HL-60/S4 treated with retinoic acid at 250 ng/mL for 4 days and 3 days (cell line): Measurements from ENCODE around the gene A1CF.

Source experiments
- in situ Hi-C: fragments of 300-500 bp; cut with MboI; formaldehyde crosslinking; loops from 2 replicates; pipeline ENCODE4 v1.7.0; 2022; ENCODE audit warnings: low sequenced_read_pairs

Gene A1CF

DNA sequence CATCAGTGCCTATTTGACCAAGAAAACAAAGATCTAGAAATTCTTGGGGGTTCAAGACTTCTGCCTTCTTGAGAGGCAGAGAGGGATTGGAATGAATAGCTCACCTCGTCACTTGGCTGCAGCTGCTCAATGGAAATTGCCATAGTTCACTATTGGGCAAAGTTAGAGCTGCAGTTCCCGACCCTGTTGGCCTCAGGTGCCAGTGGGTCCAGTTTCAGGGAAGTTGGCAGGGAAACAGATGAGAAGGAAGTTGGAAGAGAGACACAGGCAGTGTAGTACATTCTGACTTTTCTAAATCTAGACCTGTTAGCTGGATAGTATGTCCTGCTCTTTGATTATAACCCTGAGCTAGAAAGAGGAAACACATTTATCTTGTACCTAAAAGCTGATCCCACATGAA lies 19.1 kb downstream of the A1CF start:
- in situ Hi-C loops: no loop called here

DNA sequence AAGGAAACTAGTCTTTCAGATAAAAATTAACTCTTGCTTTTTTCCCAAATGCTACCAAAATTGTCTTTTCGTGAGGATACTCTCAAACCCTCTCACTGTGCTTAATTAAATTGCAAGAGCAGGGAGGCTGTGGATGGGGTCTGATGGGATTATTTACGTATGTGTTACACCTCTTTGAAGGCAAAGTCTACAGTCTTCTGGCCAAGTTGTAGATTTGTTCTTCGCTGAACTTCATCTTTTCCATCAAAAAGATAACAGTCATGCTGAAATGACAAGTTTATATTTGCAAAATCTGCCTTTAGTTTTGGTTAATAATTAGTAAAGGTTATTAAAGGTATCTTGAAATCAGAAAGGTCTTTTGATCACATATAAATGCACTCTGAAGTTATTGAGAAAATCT lies 22.7 kb downstream of the A1CF start:
- in situ Hi-C loops: no loop called here

DNA sequence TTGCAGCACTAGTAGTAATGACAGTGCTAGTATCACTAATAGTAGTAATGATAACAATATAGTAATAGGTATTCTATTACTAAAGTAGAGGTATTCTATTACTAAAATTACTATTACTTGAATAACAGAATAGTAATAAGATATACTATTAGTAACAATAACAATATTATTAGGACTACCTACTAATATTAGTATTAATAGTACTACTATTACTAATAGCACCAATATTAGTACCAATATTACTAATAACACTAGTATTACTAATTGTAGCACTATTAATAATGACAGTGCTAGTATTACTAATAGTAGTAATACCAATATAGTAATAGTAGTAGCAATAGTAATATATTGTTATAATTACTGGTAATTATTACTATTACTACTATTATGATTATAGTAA lies 24.1 kb downstream of the A1CF start:
- in situ Hi-C loops: no loop called here

DNA sequence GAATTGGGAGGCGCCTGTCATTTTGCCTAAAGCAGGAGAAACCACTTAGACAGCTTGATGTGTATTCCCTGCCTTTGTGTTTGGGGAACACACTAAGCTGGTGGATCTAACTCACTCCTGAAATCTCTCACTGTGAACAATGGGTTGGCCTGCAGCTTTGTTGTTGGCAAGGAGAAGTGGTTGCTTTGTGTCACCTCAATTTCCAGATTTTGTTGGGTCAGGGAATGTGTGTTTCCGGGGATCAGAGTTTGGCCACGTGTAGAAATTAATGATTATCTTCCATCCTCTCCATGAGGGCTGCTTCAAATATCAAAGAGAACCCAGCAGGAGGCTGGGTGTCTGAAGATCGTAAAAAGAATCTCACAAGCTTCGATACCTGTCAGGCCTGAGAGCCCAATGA lies 27.8 kb downstream of the A1CF start:
- in situ Hi-C loops: no loop called here

DNA sequence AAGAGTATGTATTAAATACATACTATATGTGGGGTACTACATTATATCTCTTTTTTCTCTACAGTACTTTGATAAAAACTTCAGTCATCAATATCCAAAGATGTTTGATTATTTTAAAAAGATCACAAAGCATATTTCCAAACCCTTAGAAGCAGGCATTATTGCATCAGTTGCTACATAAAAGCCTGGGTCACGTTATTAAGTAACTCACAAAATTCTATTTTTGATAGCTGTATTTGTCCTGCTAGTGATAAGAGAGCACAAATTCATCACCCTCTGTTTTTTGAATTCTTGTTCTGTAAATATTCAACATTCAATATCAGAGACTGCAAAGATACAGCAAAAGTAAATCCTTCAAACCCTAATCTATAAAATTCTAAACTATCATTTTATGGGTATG lies 30.0 kb downstream of the A1CF start:
- in situ Hi-C loops: no loop called here

DNA sequence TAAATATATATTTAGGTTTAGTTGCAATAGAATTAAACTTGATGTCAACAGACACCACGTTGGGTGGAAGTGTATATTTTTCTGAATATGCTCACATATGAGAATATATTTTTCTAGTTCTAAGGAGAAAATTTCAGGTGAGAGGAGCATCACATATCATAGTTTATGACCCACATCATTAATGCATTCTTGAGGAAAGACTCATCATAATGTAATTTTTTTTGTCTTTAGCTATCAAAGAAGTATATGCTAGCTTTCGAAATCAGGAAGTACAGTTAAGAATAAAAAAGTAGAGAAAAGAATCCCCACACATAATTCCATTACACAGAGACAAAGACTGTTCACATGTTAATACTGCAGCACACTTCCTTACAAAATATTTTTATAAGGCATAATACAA lies 30.4 kb downstream of the A1CF start:
- in situ Hi-C loops: no loop called here

DNA sequence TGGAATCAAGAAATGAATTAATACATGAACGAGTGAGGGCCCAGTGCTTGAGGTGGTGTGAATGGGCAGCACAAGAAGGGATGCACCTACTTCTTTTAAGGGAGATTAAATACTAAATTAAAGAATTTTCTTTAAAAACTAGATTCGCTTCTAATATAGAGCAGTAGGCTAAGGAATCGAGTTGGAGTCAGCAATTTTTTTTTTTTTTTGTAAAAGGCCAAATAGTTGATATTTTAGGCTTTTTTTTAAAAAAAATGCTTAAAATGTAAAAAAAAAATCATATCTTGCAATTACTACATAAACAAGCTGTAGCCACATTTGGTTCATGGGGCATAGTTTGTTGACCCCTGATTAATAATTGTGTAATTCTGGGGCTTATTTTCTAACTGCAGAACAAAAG lies 31.9 kb downstream of the A1CF start:
- in situ Hi-C loops: no loop called here

DNA sequence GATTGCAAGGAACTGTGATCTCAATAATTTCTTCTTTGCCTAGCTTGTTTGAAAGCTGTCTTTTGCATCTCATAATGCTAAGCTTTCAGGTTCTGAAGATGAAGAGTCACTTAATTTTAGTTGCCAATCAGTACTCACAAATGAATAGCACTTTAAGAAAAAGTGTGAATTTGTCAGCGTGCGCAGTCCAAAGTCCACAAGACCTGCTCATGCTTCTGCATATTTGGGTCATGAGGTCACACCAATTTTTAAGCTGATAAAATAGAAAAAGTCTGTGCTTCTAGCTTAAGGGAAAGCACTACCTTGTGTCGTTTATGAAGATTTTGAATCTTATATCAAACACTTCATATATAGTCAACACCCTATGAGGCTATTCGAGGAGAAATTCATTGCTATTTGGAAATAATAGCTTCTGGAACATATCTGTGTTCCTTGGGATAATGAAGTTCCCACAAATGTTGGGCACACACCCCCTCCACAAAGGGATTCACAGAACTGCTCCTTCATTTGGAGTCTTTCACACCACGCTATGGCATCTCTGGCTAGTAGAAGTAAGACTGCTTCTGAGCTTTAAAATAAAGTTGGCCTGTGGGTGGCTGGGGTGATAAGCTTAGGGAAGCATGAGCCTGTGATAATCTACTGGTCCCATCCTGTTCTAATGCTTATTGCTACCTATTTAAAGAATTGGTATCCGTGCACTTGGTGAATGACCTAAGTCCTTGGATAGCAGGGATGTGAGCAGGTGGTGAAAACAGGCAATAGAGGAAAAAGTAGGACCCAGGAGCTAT lies 33.3 kb downstream of the A1CF start:
- in situ Hi-C loops: no loop called here

DNA sequence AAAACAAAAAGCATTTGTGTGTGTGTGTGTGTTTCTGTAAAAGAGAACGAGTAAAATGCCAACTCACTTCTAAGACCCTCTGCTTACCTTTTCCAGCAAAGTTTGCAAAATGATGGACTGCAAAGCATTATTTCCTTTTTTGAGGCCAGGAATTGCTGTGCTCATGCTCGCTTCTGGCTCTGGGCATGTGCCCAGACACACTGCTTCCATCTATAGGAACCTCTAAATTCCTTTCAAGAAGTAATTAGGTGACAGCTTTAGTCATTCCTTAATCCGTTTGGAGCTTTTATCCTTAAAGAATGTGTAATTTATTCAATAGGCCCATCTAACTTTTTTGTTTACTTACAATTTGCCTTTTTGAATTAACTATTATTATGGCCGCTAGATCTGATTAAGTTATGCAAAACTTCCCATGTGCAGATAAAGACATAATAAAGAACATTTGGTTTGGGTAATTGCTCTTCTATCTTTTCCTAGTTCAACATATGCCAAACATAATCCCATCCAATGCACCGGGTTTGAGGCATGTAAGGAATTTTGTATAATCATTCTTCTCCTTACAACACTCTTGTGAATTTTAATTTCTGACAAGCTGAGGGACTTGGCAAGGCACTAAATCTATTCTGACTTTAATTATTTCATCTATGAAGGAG lies 34.7 kb downstream of the A1CF start:
- in situ Hi-C loops: no loop called here

DNA sequence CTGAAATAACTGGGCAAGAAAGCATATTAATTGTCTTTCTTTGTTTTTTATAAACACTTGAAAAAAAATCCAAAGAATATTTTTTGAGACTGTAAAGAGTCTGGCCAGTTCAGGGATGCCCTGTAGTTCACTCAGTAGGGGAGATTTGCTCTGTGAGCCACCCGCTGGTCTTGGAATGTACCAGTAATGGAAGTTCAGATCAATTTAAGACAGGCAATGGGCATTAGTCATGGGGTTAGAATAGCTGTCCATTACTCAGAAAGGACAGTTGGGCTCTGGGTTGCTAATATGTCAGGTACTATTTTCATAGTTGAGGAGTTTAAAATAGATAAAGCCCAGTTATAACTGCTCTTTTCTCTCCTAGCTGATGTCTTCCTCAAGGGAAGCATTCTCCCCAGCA lies 38.7 kb downstream of the A1CF start:
- in situ Hi-C loops: no loop called here

DNA sequence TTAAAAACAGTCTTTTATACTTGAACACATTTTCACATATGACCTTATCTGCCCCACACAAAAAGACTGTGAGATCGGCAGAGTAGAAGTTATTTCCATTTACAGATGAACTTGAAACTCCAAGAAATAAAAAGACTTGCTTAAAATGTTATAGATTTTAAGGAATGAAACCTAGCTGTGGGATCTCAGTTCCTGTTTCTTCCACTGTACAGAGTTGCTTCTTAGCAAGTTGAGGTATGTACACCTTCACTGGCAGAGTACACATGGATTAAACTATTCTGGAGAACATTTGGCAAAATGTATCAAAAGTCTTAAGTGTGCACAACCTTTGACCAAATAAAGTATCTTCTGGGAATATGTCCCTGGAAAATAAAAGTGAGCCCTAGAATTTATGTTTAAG lies 48.3 kb downstream of the A1CF start:
- in situ Hi-C loops: no loop called here

DNA sequence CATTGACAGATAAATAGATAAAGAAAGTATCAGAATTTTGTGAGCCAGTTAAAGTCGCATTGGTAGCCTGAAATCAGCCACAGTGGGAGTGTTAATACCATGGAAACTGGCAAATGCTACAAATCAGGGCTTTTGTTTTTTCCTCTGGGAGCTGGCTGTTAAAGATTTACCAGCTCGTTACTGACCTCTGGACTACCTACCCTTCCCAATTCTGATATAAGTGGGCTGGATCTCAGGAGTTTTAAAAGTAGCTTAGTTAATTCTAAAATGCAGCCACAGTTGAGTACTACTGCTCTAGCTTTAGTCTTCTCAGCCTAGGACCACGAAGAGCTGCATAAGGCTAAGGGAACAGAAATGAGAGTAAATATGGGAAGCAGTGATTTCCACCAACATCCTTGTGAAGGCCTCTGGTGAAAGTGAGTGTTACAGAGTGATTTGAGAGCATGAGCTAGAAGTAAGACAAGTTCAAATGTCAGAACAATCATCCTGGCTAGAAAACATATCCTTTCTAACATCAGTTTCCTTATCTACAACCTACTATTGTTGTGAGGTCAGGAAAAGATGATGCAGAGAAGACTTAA lies 53.2 kb downstream of the A1CF start:
- in situ Hi-C loops: no loop called here

DNA sequence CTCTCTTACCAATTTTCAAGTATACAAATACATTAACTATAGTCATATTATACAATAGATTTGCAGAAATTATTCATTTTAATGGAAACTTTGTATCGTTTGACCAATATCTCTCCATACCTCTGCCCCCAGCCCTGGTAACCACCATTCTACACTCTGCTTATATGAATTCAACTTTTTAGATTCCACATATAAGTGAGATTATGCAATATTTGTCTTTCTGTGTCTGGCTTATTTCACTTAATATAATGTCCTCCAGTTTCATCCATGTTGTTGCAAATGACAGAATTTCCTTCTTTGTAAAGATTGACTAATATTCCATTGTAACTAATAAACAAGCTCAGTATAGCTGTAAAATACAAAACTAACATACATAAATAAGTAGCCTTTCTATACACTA lies 55.4 kb downstream of the A1CF start:
- in situ Hi-C loops: no loop called here

DNA sequence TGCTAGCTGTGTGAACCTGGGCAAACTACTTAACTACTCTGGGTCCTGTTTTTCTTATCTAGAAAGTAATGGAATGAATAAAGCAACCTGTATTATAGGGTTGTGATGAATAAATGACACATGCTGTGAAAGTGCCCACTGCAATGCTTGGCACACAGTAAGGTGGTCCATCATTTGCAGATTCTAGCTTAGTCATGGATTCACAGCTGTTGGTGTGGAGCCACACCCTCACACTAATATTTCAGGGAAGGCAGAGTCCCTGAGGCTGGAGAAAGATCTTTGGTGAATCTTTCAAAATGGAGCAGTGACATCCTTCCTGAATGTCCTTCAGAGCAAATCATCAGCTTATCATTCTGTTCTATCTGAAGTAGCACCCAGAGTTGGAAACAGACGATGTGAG lies 60.6 kb downstream of the A1CF start:
- in situ Hi-C loops: no loop called here

DNA sequence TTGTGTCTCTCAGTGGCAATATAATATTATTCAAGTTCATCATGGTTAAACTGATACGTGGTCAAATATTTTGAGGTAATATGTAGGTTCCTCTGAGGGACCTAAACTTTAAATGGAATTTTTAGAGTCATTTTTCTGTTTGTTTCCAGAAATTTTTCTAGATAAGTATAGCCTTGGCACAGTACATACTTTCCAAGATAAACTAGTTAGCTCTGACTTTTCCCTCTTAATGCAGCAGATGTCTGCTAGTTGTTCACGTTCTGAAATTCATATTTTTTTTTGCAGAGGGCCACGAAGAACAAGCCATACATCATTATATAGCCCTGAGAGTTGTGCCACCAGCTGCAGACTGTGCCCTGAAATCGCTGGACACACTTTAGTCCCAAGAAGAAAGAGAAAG lies 61.6 kb downstream of the A1CF start:
- in situ Hi-C loops: no loop called here

DNA sequence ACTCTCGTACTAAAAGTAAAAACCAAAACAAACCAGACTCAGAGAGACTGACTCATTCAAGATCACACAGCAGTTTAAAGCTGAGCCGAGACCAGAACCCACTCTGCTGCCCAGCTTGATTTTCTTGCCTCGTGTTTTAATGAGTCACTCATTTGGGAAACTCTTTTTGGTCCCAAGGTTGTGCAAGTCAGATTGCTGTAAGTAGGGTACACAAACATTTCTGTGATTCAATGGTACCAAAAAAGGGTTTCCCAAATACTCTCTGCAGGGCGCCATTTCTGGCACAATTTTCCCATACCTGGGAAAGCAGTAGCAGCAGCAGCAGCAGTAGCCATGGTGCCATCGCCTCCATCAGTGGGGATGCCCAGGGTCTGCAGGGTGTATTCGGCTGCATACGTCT lies 75.8 kb downstream of the A1CF start:
- in situ Hi-C loops: no loop called here

DNA sequence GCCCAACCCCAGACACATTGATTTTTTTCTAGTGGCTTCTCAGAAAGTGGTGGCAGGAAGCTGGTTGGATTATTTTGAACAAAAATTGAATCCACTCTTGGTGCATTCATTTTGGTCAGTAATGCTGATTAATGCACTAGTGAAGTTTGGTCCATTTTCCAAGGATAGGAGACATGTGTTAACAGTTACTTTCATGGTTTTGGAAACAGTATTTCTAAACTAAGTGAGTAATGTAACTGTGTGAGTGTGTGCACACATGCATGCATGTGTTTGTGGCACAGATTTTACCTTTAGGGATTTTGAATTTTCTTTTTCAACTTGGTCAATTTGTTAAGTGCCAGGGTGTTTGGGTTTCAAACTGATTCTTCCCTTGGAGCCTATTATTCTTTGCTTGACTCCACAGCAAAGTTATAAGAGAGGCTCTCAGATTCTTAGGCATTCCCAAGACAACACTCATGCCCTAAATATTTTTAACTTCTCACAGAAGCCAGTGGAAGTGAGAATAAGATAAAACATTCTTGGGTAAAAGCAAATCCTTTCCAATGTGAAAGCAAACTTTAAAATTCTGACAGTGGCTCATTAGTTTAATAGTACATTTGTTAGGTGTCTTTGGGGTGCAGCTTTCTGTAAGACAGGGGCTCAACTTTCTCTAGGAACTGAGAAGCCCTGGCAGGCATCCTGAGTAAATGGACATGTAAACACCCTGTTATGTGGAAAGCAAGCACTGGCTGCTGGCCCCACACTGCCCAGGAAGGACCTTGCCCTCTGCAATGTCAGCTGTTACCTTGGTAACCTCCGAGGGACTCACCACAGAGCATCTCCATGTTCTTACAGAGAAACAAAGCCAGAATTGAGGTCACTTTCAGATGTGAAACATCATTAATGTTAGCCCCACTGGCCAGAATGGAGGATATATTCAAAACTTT lies 77.3 kb downstream of the A1CF start:
- in situ Hi-C loops: no loop called here

DNA sequence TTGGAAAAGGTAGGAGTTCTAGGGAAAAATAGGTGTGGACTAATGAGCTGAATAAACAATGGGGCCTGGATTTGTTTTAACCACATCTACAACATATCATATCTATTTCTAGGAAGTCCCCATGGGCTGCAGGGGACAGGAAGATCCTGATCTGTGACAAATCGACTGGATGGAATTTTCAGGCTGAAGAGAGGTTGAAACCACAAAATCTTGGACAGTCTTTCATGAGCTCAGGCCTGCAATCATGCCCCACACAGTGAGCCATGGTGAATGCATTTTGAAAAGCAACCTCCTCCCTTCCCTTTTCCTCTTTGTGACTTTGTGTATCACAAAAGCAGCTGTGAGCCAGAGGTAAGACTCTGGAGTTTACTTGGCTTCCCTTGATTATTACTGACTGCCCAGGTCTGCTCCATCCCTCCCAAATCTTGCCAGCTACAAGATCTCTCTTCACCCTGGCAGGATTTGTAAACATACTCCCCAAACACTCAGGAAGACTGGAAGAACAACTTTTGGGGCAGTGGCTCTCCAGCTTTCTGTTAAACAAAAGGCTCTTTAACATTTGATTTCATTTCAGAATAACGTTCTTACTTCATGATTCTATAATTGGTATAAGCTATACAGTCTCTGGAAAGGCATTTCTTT lies 79.3 kb downstream of the A1CF start:
- in situ Hi-C loops: no loop called here

DNA sequence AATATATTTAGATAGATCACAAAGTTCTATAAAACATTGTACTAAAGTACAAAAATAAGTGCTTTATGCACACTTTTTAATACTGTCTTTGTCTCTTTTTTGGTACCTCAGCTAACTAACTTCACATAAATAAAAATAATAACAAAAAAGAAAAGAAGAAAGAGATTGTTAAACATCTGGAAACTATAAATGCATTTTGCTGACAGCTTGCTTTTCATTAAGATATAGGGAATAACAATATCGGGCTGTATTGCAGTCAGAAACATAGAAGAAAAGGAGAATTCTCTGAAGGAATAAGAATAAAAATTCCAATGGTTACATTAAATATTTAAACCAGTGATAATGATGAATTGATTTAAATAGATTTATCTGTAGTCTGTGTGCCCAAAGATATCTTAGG lies 85.8 kb downstream of the A1CF start:
- in situ Hi-C loops: no loop called here

DNA sequence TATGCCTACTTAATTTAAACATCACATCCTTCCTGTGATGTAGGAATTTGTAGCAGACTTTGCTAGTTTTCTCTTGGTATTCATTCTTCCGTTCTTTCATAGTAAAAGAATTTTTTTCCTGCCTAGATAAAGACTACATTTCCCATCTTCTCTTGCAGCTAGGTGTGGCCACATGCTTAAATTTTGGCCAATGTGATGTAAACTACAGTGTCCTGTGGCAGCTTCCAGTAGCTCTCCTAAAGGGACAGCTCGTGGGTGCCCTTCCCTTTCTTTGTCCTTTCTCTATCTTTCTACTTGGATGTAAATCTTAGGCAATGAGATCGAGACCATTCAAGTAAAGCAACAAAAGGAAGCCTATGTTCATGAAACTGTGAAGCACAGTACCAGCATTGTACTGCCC lies 87.1 kb downstream of the A1CF start:
- in situ Hi-C loops: no loop called here

DNA sequence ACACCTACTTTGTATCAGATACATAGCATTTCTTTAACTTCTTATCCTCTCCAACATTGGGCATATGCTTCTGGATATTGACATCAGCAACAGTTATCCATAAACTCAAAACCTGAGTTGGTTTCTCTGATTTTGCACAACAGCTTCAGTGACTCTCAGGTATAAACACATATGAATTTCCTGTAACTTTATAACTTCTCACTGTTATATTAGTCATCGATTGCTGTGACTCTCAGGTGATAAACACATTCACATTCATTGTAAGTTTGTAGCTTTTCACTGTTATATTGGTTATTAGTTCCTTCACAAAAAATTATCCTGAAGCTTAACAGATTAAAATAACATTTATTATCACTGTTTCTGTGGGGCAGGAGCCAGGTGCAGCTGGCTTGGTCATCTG lies 88.7 kb downstream of the A1CF start:
- in situ Hi-C loops: no loop called here
